GM12892 (cell line): Measurements from ENCODE around the gene P3H1.

ENCODE experiments used
- POLR2A ChIP-seq: IDR thresholded peaks from 2 replicates; pipeline ENCODE4 v1.6.1; 2011; ENCODE audit warnings: low read depth, low read length, control low read depth
- POLR2AphosphoS5 ChIP-seq: IDR thresholded peaks from 2 replicates; pipeline ENCODE4 v1.6.1; 2011; ENCODE audit warnings: low read depth, low read length, control low read depth

DNA sequence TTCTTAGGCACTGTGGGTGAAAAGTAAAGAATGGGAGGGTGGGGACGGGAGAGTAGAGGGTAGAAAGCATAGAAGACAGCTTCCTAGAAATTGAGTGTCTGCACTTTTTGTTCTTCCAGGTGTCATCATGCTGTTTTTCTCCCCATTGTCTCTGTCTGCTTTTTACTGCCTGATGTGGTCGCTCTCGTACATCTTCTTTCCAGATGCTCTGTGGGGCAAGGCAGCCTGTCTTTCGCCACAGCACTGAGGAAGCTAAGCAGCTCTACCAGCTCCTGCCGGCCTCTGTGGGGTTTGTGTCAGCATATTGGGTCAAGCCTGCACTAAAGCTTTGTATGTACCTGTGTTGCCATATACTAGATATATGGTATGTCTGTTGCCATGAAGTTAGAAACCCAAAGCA lies 31.2 kb upstream of the P3H1 start:
- no peak for TF ChIP-seq POLR2A
- TF ChIP-seq POLR2AphosphoS5, result no peak
